Ureter (tissue), 1 donor: ENCODE results near the gene AASS. TPM values are rescaled to one million over a fixed set of nuclear protein-coding genes. Genes with fewer than 3 reads are reported as not detected.
A peak's percentile ranks its signal among the peaks of the same experiment; 100 is the strongest.
"Not testable (repeated sequence)": the region's sequence is repeated elsewhere in the genome, so short reads cannot be mapped to it uniquely, and the experiment has no call there.

ENCODE experiments used
- DNase-seq: peaks from one replicate; pipeline ENCODE4 v3.0.0-alpha.2; 2020; ENCODE audit warnings: low spot score
- total RNA-seq: library from RNA; stranded (reverse); gene quantifications from one replicate; pipeline ENCODE4 v1.2.4, GENCODE V29; 2023
- donor health status: DM: yes; HTN: yes; CAD: no.

Gene AASS
- total RNA-seq: 46.8 TPM

- DNase-seq: peak; percentile 99
These were observed at the start of gene AASS for GRCh38 chr7:122143751-122144711. AASS (minus strand) TSS chr7:122144249; CDS start chr7:122133726, 10,523 bp downstream.

- DNase-seq: no peak
These were observed 44.7 kb upstream of the AASS start for GRCh38 chr7:122188785-122189184.

- no peak for DNase-seq
These were observed 39.1 kb upstream of the AASS start for GRCh38 chr7:122183106-122183505.

GRCh38 chr7:122182081-122182480 is 38.0 kb upstream of the AASS start:
- no peak for DNase-seq

- not testable (repeated sequence) for DNase-seq
These were observed 28.1 kb upstream of the AASS start for GRCh38 chr7:122172144-122172543.

GRCh38 chr7:122166740-122167139 is 22.7 kb upstream of the AASS start:
- DNase-seq: no peak

- no peak for DNase-seq
These were observed 22.2 kb upstream of the AASS start for GRCh38 chr7:122166275-122166674.

GRCh38 chr7:122161628-122162027 is 17.6 kb upstream of the AASS start:
- no peak for DNase-seq

- no peak for DNase-seq
These were observed 11.5 kb upstream of the AASS start for GRCh38 chr7:122155566-122155965.

GRCh38 chr7:122148878-122149277 is 4.8 kb upstream of the AASS start:
- no peak for DNase-seq

- no peak for DNase-seq
These were observed 4.0 kb upstream of the AASS start for GRCh38 chr7:122148081-122148480.

- DNase-seq: no peak
These were observed 2.0 kb upstream of the AASS start for GRCh38 chr7:122145937-122146645.

GRCh38 chr7:122143376-122143750 is 686 bp downstream of the AASS start:
- DNase-seq: peak; percentile 45

- no peak for DNase-seq
These were observed 3.1 kb downstream of the AASS start for GRCh38 chr7:122140918-122141317.

GRCh38 chr7:122137251-122138077 is 6.6 kb downstream of the AASS start:
- DNase-seq: no peak

- DNase-seq: no peak
These were observed 7.3 kb downstream of the AASS start for GRCh38 chr7:122136639-122137245.

GRCh38 chr7:122136078-122136477 is 8.0 kb downstream of the AASS start:
- DNase-seq: no peak

- peak; percentile 56 for DNase-seq
These were observed 8.8 kb downstream of the AASS start for GRCh38 chr7:122135275-122135674.

GRCh38 chr7:122134793-122135192 is 9.3 kb downstream of the AASS start:
- DNase-seq: not testable (repeated sequence)

- DNase-seq: no peak
These were observed 10.6 kb downstream of the AASS start for GRCh38 chr7:122133477-122133876.

- DNase-seq: no peak
These were observed 11.7 kb downstream of the AASS start for GRCh38 chr7:122132341-122132740.

GRCh38 chr7:122123746-122124145 is 20.3 kb downstream of the AASS start:
- no peak for DNase-seq
